LNCaP clone FGC (cell line): Measurements from ENCODE around the gene ARHGEF28.

Experiments
- DNase-seq: peaks from one replicate; pipeline ENCODE4 v3.0.0-alpha.2; 2011; ENCODE audit warnings: low read depth
- H3K4me3 ChIP-seq: 2 replicates; pipeline ENCODE4 v1.5.1; 2011; ENCODE audit warnings: mild to moderate bottlenecking, low read depth, low read length, control low read depth
- CTCF ChIP-seq: IDR thresholded peaks from 2 replicates; pipeline ENCODE4 v1.5.1; 2012; ENCODE audit warnings: mild to moderate bottlenecking; ENCODE audit not compliant: control insufficient read depth, insufficient read depth; ENCODE audit errors: extremely low read depth

Gene ARHGEF28

GRCh38 chr5:73825199-73825598 is 199.2 kb downstream of the ARHGEF28 start:
- no peak for TF ChIP-seq CTCF
- no peak for DNase-seq
- no peak overlapping the region for H3K4me3 ChIP-seq

- TF ChIP-seq CTCF = no peak
- no peak for DNase-seq
- no peak overlapping the region for H3K4me3 ChIP-seq
Measured at GRCh38 chr5:73825736-73826135, 199.7 kb downstream of the ARHGEF28 start.

- no peak for DNase-seq
- H3K4me3 ChIP-seq = no peak overlapping the region
- no peak for TF ChIP-seq CTCF
Measured at GRCh38 chr5:73826301-73827105, 200.5 kb downstream of the ARHGEF28 start.

GRCh38 chr5:73827106-73827450 is 201.1 kb downstream of the ARHGEF28 start:
- H3K4me3 ChIP-seq = no peak overlapping the region
- TF ChIP-seq CTCF = no peak
- no peak for DNase-seq

- no peak for TF ChIP-seq CTCF
- H3K4me3 ChIP-seq = no peak overlapping the region
- no peak for DNase-seq
Measured at GRCh38 chr5:73828465-73828864, 202.5 kb downstream of the ARHGEF28 start.

GRCh38 chr5:73830646-73831045 is 204.7 kb downstream of the ARHGEF28 start:
- no peak overlapping the region for H3K4me3 ChIP-seq
- no peak for DNase-seq
- TF ChIP-seq CTCF = no peak

- DNase-seq = no peak
- no peak for TF ChIP-seq CTCF
- H3K4me3 ChIP-seq = no peak overlapping the region
Measured at GRCh38 chr5:73831066-73831465, 205.1 kb downstream of the ARHGEF28 start.
